ENCODE results near the gene B3GNT4.

Gene B3GNT4

DNA sequence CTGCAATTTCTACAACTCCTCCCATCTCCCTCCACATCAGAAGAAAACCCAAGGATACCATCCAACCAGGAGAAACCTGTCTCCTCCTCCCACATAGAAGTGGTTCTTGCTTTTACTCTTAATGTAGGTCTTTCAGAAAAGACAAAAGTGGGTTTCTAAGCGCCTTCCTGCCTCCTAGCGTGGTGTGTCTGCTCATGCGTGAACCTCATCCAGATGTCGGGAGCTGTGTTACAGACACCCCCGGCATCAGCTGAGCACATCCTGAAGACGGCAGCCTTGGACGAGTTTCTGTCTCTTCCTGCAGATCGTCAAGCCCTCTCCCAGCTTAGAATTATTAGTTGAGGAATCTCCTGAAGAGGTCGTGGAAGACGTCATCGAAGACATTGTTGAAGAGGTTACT, 11.1 kb upstream of the B3GNT4 start:
- H3F3A ChIP-seq (ENCODE audit: control insufficient read depth, insufficient read depth) = no peaks in the 10 kb centered on the region; the same call in 1 of the 2 replicates
- no peaks in the 10 kb centered on the region for H3K9me3 ChIP-seq (ENCODE audit: control insufficient read depth, insufficient read depth, low read length)
- TF ChIP-seq EZH2phosphoT487 (IDR thresholded peaks at IDR 0.05; ENCODE audit: borderline replicate concordance, low read length) = no peak
- TF ChIP-seq, protein P1, sequence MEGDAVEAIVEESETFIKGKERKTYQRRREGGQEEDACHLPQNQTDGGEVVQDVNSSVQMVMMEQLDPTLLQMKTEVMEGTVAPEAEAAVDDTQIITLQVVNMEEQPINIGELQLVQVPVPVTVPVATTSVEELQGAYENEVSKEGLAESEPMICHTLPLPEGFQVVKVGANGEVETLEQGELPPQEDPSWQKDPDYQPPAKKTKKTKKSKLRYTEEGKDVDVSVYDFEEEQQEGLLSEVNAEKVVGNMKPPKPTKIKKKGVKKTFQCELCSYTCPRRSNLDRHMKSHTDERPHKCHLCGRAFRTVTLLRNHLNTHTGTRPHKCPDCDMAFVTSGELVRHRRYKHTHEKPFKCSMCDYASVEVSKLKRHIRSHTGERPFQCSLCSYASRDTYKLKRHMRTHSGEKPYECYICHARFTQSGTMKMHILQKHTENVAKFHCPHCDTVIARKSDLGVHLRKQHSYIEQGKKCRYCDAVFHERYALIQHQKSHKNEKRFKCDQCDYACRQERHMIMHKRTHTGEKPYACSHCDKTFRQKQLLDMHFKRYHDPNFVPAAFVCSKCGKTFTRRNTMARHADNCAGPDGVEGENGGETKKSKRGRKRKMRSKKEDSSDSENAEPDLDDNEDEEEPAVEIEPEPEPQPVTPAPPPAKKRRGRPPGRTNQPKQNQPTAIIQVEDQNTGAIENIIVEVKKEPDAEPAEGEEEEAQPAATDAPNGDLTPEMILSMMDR (IDR thresholded peaks at IDR 0.05; ENCODE audit: low read depth, low read length, poor library complexity, severe bottlenecking) = no peak
- no peaks in the 10 kb centered on the region for H3K27me3 ChIP-seq (ENCODE audit: control insufficient read depth, low read length)
- no peak overlapping the region for H3K4me3 ChIP-seq (ENCODE audit: low read length)
- no peaks in the 10 kb centered on the region for H3K9me2 ChIP-seq (replicated peaks; ENCODE audit: control insufficient read depth, low read length)
- no peaks in the 10 kb centered on the region for H3K36me3 ChIP-seq (ENCODE audit: control insufficient read depth, low read length)
- H3K27ac ChIP-seq (ENCODE audit: low read depth, low read length) = no peak overlapping the region
- peaks cover 9% of the 10 kb centered on the region for H3K4me1 ChIP-seq (ENCODE audit: control insufficient read depth, low read length)
- no peaks in the 10 kb centered on the region for H3K79me2 ChIP-seq (ENCODE audit: control insufficient read depth, low read length)
- H3K4me2 ChIP-seq (ENCODE audit: low read length) = no peak overlapping the region
- H4K20me1 ChIP-seq (ENCODE audit: control insufficient read depth, insufficient read depth, low read depth, low read length) = no peaks in the 10 kb centered on the region

DNA sequence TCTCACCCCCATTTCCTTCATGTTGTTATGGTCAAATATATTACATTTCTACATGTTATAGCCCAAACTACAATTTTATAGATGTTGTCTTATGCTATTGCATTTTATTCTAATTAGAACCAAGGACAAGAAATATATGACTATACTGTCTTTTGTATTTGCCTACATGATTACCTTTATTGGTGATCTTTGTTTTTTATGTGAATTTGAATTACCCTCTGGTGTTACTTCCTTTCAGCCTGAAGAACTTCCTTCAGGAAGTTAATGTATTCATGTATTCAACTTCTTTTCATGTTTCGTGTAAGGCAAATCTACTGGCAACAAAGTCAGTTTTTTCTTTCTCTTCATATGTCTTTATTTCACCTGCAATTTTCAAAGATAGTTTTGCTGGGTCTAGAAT, 8.7 kb upstream of the B3GNT4 start:
- Histone ChIP-seq H3K27me3 (ENCODE audit: control insufficient read depth, low read length) (peaks cover 3% of the 10 kb centered on the region), H3K4me1 (ENCODE audit: control insufficient read depth, low read length) (peaks cover 12% of the 10 kb centered on the region), H3K4me3 (ENCODE audit: low read length) (no peak overlapping the region), H3K79me2 (ENCODE audit: control insufficient read depth, low read length) (no peaks in the 10 kb centered on the region), H3K36me3 (ENCODE audit: control insufficient read depth, low read length) (no peaks in the 10 kb centered on the region), H4K20me1 (ENCODE audit: control insufficient read depth, insufficient read depth, low read depth, low read length) (no peaks in the 10 kb centered on the region), H3K9me3 (ENCODE audit: control insufficient read depth, insufficient read depth, low read length) (no peaks in the 10 kb centered on the region), H3K27ac (ENCODE audit: low read depth, low read length) (no peak overlapping the region), H3F3A (ENCODE audit: control insufficient read depth, insufficient read depth) (no peaks in the 10 kb centered on the region; the same call in 1 of the 2 replicates), H3K4me2 (ENCODE audit: low read length) (no peak overlapping the region), H3K9me2 (replicated peaks; ENCODE audit: control insufficient read depth, low read length) (no peaks in the 10 kb centered on the region)
- no peak for TF ChIP-seq EZH2phosphoT487 (IDR thresholded peaks at IDR 0.05; ENCODE audit: borderline replicate concordance, low read length)
- TF ChIP-seq, protein P1 (IDR thresholded peaks at IDR 0.05; ENCODE audit: low read depth, low read length, poor library complexity, severe bottlenecking) = no peak

DNA sequence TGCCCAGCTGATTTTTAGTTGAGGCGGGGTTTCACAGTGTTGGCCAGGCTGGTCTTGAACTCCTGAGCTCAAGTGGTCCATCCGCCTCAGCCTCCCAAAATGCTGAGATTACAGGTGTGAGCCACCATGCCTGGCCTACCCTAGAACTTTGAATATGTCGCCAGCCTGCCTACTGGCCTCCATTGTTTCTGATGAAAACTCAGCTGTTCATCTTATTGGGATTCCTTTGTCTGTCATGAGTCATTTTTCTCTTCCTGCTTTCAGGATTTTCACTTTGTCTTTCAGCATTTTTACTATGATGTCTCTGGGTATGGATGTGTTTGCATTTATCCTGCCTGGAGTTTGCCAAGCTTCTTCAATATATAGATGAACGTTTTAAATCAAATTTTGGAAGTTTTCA, 8.1 kb upstream of the B3GNT4 start:
- TF ChIP-seq EZH2phosphoT487 (IDR thresholded peaks at IDR 0.05; ENCODE audit: borderline replicate concordance, low read length) = no peak
- TF ChIP-seq, protein P1 (IDR thresholded peaks at IDR 0.05; ENCODE audit: low read depth, low read length, poor library complexity, severe bottlenecking) = no peak
- H4K20me1 ChIP-seq (ENCODE audit: control insufficient read depth, insufficient read depth, low read depth, low read length) = no peaks in the 10 kb centered on the region
- no peaks in the 10 kb centered on the region for H3K79me2 ChIP-seq (ENCODE audit: control insufficient read depth, low read length)
- H3K9me3 ChIP-seq (ENCODE audit: control insufficient read depth, insufficient read depth, low read length) = no peaks in the 10 kb centered on the region
- no peaks in the 10 kb centered on the region for H3K9me2 ChIP-seq (replicated peaks; ENCODE audit: control insufficient read depth, low read length)
- peaks cover 5% of the 10 kb centered on the region for H3K27me3 ChIP-seq (ENCODE audit: control insufficient read depth, low read length)
- H3K27ac ChIP-seq (ENCODE audit: low read depth, low read length) = no peak overlapping the region
- H3K36me3 ChIP-seq (ENCODE audit: control insufficient read depth, low read length) = no peaks in the 10 kb centered on the region
- H3F3A ChIP-seq (ENCODE audit: control insufficient read depth, insufficient read depth) = no peaks in the 10 kb centered on the region; the same call in 1 of the 2 replicates
- peaks cover 12% of the 10 kb centered on the region for H3K4me1 ChIP-seq (ENCODE audit: control insufficient read depth, low read length)
- H3K4me2 ChIP-seq (ENCODE audit: low read length) = no peak overlapping the region
- no peak overlapping the region for H3K4me3 ChIP-seq (ENCODE audit: low read length)
